Activated CD8-positive, alpha-beta T cell treated with anti-CD3 and anti-CD28 coated beads for 36 hours (primary cell): Measurements from ENCODE around the gene OPA1. TPM values are rescaled to one million over a fixed set of nuclear protein-coding genes. Genes with fewer than 3 reads are reported as not detected.

Experiments
- ATAC-seq: fragments of 200-7000 bp; cut with Tn5 transposase; one replicate; pipeline ENCODE4 v1.10.0; 2021; ENCODE audit warnings: mild to moderate bottlenecking, moderate library complexity
- CTCF ChIA-PET: fragments of 350-600 bp; sonication (Branson Sonifier 250); formaldehyde crosslinking; loops from one replicate; lab custom pipeline; 2021; ENCODE audit warnings: antibody characterized with exemption; lab: Charles Lee
- POLR2A ChIA-PET: fragments of 350-600 bp; sonication (Branson Sonifier 250); formaldehyde crosslinking; loops from one replicate; lab custom pipeline; 2021; ENCODE audit warnings: antibody characterized with exemption; lab: Charles Lee
- DNase-seq: peaks from one replicate; pipeline ENCODE4 v3.0.0-alpha.2; 2020
- H3K27ac Mint-ChIP-seq: one replicate; pipeline ENCODE4 v1.8.0; 2021; ENCODE audit warnings: mild to moderate bottlenecking, mixed read lengths
- H3K27me3 Mint-ChIP-seq: one replicate; pipeline ENCODE4 v1.8.0; 2021; ENCODE audit warnings: mixed read lengths
- H3K36me3 Mint-ChIP-seq: one replicate; pipeline ENCODE4 v1.8.0; 2021; ENCODE audit warnings: low read depth, mixed read lengths
- H3K4me1 Mint-ChIP-seq: one replicate; pipeline ENCODE4 v1.8.0; 2021; ENCODE audit warnings: low read depth, mixed read lengths
- H3K4me3 Mint-ChIP-seq: one replicate; pipeline ENCODE4 v1.8.0; 2021; ENCODE audit warnings: mild to moderate bottlenecking, moderate library complexity, mixed read lengths
- H3K9me3 Mint-ChIP-seq: one replicate; pipeline ENCODE4 v1.8.0; 2021; ENCODE audit warnings: mixed read lengths
- CTCF ChIP-seq: fragments of 200-600 bp; IDR thresholded peaks from one replicate; pipeline ENCODE4 v1.8.0; 2022; ENCODE audit warnings: antibody characterized with exemption, mild to moderate bottlenecking
- intact Hi-C: fragments of 100-400 bp; cut with micrococcal nuclease; formaldehyde crosslinking; loops from one replicate; pipeline ENCODE4 v1.10.0; 2022
- total RNA-seq, 2 experiments: library from RNA; stranded (reverse); gene quantifications; one replicate each; pipeline ENCODE4 v1.2.3, GENCODE V29; 2021

OPA1 gene
- total RNA-seq, 2 experiments from 2014 or later = 84.8 to 104 TPM

DNA sequence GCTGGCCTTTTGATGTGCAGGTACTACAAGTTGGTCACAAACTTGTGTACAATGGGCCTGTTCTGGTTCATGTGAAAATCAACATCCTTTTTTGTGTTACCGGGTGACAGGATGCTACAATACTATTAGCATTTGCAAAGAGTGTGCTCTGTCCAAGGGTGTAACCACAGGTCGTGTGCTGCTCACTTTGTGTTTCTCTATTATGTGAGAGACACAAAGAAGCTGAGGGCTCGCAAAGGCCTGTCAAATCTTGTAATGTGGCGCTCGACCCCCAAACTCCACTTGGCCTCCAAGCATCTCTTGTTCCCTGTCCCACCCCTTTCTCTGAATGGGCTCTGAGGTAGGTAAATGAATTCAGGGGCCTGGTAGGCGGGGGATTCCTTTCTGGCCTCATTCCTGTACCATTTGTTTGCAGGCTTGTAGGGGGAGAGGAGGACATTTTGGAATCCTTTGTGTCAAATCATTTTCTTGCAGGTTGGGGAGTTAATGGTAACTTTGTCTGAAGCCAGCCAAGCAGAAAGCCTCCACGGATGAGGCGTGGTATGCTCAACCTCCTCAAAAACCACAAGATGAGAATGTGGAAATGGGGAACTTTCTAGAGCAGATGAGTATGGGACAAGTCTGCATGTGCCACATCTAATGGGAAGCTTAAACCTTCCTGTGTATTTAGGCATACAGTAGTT is 109.1 kb downstream of the OPA1 start:
- no peak for TF ChIP-seq CTCF
- H3K27me3 Mint-ChIP-seq = no peaks in the 10 kb centered on the region
- DNase-seq (no peak), ATAC-seq (no peak)
- no peak overlapping the region for H3K27ac Mint-ChIP-seq
- H3K4me1 Mint-ChIP-seq = peaks cover 4% of the 10 kb centered on the region
- intact Hi-C loops = no loop called here
- no peak overlapping the region for H3K4me3 Mint-ChIP-seq
- no peaks in the 10 kb centered on the region for H3K9me3 Mint-ChIP-seq
- H3K36me3 Mint-ChIP-seq = peaks cover 5% of the 10 kb centered on the region
- POLR2A ChIA-PET = no interaction called here
- CTCF ChIA-PET = interaction anchor here (2.2 kb wide), 1 partner anchor 37 kb away, joined by 6 read pairs; no protein-coding TSS in a partner anchor

DNA sequence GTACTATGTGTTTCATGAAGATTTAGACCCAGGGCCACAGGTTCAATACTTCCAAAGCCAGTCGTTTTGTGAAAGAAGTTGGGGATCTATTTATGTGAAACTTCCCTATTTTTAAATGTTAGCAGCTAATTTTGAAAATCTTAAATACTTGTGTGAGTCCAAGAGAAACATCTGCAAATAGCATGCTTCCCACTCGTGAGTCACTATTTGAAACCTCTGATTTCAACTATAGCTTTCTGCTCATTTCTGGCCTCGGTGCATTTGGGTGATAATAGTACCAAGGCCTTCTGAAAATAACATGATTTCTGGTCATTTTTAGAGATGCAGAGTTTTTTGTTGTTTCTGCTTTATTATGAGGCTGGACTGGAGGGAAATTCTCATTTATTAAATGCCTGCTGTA is 110.0 kb downstream of the OPA1 start:
- Mint-ChIP-seq H3K36me3 (peaks cover 3% of the 10 kb centered on the region), H3K27ac (no peak overlapping the region), H3K4me1 (peaks cover 4% of the 10 kb centered on the region), H3K27me3 (no peaks in the 10 kb centered on the region), H3K9me3 (no peaks in the 10 kb centered on the region), H3K4me3 (no peak overlapping the region)
- ChIA-PET POLR2A (no interaction called here), CTCF (interaction anchor here (0.8 to 2.2 kb wide), 2 partner anchors 10 to 37 kb away, joined by 3 to 6 read pairs; no protein-coding TSS in a partner anchor)
- ATAC-seq (no peak), DNase-seq (no peak)
- intact Hi-C loops = no loop called here
- TF ChIP-seq CTCF = no peak

- Mint-ChIP-seq H3K27ac (no peak overlapping the region), H3K4me1 (peaks cover 4% of the 10 kb centered on the region), H3K9me3 (no peaks in the 10 kb centered on the region), H3K4me3 (no peak overlapping the region), H3K36me3 (peaks cover 3% of the 10 kb centered on the region), H3K27me3 (no peaks in the 10 kb centered on the region)
- POLR2A ChIA-PET = no interaction called here
- CTCF ChIA-PET = interaction anchor here (2.2 kb wide), 1 partner anchor 39 kb away, joined by 6 read pairs; no protein-coding TSS in a partner anchor
- ATAC-seq (no peak), DNase-seq (no peak)
- intact Hi-C loops = no loop called here
- no peak for TF ChIP-seq CTCF
These were observed 111.4 kb downstream of the OPA1 start for GRCh38 chr3:193704431-193704830.

DNA sequence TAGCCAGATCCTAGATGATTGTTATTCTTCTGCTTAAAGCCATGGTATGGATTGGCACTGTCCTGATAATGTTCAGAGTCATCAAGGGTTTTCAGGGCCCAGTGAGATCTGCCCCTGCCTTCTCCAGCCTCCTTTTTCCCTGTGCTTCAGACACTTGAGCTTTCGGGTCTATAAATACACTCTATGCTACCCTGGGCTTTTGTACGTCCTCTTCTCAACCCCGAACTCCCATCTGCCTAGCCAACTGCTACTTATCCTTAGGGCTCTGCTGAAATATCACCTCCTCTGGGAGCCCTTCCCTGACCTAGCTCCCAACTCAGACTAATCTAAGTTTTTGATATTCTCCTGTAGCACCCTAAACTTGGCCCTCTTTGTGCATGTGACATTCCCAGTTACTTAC is 115.3 kb downstream of the OPA1 start:
- DNase-seq = no peak
- no peaks in the 10 kb centered on the region for H3K27me3 Mint-ChIP-seq
- intact Hi-C loops = no loop called here
- no peak for TF ChIP-seq CTCF
- H3K9me3 Mint-ChIP-seq = no peaks in the 10 kb centered on the region
- no peak overlapping the region for H3K4me3 Mint-ChIP-seq
- POLR2A ChIA-PET = no interaction called here
- no peaks in the 10 kb centered on the region for H3K4me1 Mint-ChIP-seq
- ATAC-seq = no peak
- no peak overlapping the region for H3K27ac Mint-ChIP-seq
- no peaks in the 10 kb centered on the region for H3K36me3 Mint-ChIP-seq
- CTCF ChIA-PET = interaction anchor here (1.1 to 1.3 kb wide), 2 partner anchors 24 to 607 kb away, joined by 3 read pairs; no protein-coding TSS in a partner anchor
